Adipose tissue (tissue), 3 donors: ENCODE results near the gene MAPK10. TPM values are rescaled to one million over a fixed set of nuclear protein-coding genes. Genes with fewer than 3 reads are reported as not detected.
"Not testable (repeated sequence)": the region's sequence is repeated elsewhere in the genome, so short reads cannot be mapped to it uniquely, and the experiment has no call there.

ENCODE experiments used
- H3K27ac ChIP-seq: one replicate; pipeline ENCODE4 v1.5.1; 2013; ENCODE audit warnings: low read depth, low read length
- WGBS, 3 donors: extraction: QIAGEN DNeasy Blood & Tissue Kit; methylation state at CpG; one replicate each; pipeline ENCODE4 v1.1.7; 2013; 5-methylcytosine and 5-hydroxymethylcytosine counted together
- polyA plus RNA-seq, 3 donors: library from polyadenylated mRNA; stranded (reverse); fragments of 200-250 nt; gene quantifications; one replicate each; pipeline ENCODE4 v1.2.3, GENCODE V29; 2013
- donor health status: healthy with polysubstance abuse.
- donor health status: Bipolar disorder and iron deficiency.
- donor health status: healthy.

MAPK10 gene
- polyA plus RNA-seq, 3 donors: 3.8 to 37.8 (median 34.9) TPM

DNA sequence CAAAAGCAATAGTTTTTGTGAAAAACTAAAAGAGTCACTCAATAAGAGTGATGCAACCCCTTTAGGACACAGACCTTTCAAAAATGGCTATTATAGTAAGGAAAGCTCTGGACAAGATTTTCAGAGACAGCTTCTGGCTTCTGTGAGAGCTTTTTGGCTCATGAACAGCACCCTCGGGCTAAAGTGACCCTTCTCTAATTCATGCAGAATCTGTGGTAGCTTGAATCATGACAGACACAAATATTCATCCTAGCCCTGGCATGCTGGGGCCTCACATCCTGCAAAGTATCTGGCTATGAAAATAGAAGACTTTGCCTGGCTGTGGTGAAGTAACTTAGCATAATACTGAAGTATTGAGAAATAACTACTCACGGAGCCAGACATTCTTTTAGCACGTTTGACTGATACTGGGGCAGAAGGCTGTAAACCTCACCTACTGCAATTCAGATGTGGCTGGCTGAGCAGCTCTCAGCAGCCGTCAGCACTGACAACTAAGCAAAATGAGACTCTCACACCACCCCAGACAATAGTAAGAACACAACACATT is 327.3 kb downstream of the MAPK10 start:
- H3K27ac ChIP-seq: no peak overlapping the region
- WGBS, 3 donors: 10 to 44% (median 11%) methylated on average over 4 of the region's 4 CpGs

GRCh38 chr4:86031927-86032326 is 327.9 kb downstream of the MAPK10 start:
- H3K27ac ChIP-seq: no peak overlapping the region
- 84 to 92% (median 91%) methylated on average over 3 of the region's 3 CpGs for WGBS, 3 donors

GRCh38 chr4:86026720-86027119 is 333.1 kb downstream of the MAPK10 start:
- no peak overlapping the region for H3K27ac ChIP-seq
- WGBS, 3 donors: 81 to 92% (median 91%) methylated on average over 8 of the region's 8 CpGs

DNA sequence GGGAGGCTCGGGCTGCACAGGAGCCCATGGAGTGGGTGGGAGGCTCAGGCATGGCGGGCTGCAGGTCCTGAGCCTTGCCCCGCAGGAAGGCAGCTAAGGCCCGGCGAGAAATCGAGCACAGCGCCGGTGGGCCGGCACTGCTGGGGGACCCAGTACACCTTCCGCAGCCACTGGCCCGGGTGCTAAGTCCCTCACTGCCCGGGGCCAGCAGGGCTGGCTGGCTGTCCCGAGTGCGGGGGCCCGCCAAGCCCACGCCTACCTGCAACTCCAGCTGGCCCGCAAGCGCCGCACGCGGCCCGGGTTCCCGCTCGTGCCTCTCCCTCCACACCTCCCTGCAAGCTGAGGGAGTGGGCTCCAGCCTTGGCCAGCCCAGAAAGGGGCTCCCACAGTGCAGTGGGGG is 338.2 kb downstream of the MAPK10 start:
- 96 to 98% (median 97%) methylated on average over 10 to 24 of the region's 24 CpGs for WGBS, 3 donors
- not testable (repeated sequence) for H3K27ac ChIP-seq

DNA sequence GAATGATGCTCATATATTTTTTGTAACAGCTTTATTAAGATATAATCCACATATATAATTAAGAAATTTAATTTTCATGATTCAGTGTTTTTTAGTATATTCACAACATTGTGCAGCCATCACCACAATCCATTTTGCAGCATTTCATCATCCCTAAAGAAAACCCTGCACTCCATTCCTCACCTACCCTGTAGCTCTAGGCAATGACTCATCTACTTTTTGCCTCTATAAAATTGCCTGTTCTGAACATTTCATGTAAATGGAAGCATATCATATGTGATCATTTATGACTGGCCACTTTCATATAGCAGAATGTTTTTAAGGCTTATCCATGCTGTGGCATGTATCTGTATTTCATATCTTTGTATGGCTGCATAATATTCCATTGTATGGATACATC is 339.9 kb downstream of the MAPK10 start:
- no peak overlapping the region for H3K27ac ChIP-seq

DNA sequence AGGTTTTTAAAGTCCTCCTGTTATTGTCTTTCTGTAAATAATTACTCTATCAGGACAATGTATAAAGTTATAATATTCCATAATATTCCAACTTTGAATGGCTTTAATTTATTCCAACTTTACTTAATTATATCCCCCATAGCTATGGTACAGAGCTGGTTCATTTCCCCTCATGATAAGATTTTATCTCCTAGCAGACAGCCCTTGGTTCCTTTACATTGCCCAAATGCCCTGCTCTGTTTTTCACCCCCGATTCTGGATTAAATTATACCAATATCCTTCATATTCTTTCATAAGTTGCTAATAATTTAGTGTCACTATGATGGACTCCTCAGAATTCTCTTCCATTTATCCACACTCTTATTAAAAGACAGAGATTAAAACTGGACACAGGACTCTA is 340.5 kb downstream of the MAPK10 start:
- H3K27ac ChIP-seq: no peak overlapping the region
- WGBS, 3 donors: 86 to 95% (median 92%) methylated on average over 1 of the region's 1 CpG

DNA sequence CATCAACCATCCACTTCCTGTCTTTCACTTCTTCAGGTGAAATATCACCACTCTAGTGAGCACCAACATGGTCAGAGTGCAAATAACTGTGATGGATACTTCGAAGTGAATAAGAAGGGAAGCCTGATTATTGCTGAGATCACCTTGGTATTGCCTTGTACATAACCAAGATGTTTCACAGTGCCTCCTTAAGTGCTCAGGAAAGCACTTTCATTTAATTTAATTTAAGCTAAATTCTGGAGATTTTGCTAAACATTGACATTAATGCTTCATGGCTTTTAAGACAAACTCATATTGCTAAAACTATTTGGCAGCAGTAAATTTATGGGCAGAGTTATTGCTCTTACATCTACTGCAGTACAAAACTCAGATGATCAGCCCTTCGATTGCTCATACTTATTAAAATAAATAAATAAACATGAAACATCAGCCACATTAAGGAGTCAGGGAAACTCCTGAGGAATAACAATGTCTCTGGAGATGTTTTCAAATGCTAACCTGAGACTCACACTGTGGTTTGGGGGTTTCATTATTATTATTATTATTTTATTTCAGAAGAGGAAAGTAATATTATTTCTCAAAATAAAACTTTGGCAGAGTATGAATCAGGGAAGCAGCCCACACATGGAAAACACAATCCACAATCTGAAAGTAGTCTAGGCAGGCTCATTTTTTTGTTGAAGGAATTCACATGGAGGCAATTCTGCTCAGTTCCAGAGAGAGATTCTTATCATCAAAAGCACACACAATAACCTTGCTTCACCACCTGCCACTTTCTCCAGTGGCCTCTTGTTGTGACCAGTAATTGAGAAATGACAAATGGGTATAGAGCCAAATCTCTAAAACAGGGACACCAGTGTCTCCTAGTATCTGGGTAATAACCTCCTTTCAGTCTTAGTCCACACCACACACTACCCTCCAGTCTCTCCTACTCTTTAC is 344.2 kb downstream of the MAPK10 start:
- no peak overlapping the region for H3K27ac ChIP-seq
- 78 to 87% (median 84%) methylated on average over 2 of the region's 2 CpGs for WGBS, 3 donors

- WGBS, 3 donors: 56 to 81% (median 66%) methylated on average over 5 of the region's 5 CpGs
These were observed 345.3 kb downstream of the MAPK10 start for GRCh38 chr4:86014599-86014998.

GRCh38 chr4:86013621-86014020 is 346.2 kb downstream of the MAPK10 start:
- no peak overlapping the region for H3K27ac ChIP-seq
- WGBS, 3 donors: 62 to 69% (median 65%) methylated on average over 4 of the region's 4 CpGs

More at GRCh38 chr4:86014599-86014998, 345.3 kb downstream of the MAPK10 start:
- no peak overlapping the region for H3K27ac ChIP-seq

DNA sequence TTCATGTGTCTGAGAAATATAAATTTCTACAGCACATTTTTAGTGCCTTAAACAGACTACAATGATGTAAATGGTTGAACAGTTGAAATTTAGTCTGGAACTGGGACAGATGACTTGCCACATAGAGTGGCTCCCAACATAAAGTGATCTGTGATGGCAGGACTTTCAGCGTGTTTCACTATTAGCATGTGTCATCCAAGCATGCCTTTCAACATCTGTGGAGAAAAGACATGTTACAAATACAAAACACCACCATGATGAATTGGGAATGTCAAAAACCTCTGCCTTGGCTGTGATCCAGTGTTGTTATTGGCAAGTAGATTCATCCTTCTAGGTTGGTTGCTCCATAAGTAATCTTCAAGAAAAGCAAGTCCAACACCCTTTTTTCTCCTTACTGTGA is 348.7 kb downstream of the MAPK10 start:
- WGBS, 3 donors: 62 to 77% (median 66%) methylated on average over 1 of the region's 1 CpG
- H3K27ac ChIP-seq: no peak overlapping the region

DNA sequence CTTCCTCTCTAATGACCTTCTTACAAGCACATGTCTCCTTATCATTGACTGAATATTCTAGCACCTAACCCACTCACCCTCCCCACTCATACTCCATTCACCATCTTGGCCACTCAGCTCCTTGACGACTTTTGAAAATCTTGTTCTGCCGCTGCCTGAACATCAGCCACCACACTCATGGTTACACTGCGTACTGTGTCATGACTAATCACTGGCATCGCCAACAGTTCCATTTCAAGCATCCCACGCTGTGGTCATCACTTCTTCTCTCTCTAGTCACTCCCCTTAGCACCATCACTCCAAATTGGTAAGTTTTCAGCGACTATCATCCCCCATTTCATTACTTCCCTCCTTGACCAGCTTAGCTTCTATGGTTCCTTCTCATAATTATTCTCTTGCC is 352.8 kb downstream of the MAPK10 start:
- H3K27ac ChIP-seq: no peak overlapping the region
- 95 to 98% (median 98%) methylated on average over 6 of the region's 6 CpGs for WGBS, 3 donors

DNA sequence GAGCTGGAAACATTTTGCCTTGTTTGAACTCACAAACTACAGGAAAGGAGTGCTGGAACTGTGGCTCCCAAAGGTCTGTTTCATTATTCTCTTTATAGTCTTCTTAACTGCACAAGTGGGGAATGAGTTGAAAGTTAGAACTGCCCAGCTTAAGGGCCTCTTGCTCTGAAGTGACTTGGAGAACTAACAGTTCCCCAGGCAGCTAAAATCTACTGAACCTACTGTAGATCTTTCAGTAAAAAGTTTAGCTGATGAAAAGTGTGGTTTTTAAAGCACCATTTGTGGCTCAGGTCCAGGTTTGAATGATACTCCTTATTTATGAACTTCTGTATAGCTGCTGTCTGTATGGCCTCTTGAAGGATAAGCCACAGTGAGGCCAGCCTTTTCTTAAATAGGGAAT is 353.8 kb downstream of the MAPK10 start:
- H3K27ac ChIP-seq: no peak overlapping the region

DNA sequence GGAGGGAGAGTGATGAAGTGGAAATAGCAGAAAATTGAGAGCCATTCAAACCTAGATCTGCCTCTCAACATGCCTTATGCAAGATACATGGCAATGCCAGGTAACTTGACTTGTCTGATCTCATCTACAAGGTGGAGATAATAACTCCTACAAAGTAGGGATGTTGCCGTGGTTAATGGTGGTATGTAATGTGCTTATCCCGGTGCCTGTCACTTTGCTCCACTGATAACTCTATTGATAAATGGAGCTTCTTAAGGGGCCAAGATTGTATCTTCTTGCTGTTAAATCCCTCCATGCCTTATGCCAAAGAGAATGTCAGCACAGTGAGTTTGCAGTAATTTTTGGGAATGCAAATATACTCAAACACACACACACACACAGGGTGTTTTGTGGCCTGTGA is 355.8 kb downstream of the MAPK10 start:
- H3K27ac ChIP-seq: no peak overlapping the region
- 73 to 83% (median 81%) methylated on average over 2 of the region's 2 CpGs for WGBS, 3 donors

DNA sequence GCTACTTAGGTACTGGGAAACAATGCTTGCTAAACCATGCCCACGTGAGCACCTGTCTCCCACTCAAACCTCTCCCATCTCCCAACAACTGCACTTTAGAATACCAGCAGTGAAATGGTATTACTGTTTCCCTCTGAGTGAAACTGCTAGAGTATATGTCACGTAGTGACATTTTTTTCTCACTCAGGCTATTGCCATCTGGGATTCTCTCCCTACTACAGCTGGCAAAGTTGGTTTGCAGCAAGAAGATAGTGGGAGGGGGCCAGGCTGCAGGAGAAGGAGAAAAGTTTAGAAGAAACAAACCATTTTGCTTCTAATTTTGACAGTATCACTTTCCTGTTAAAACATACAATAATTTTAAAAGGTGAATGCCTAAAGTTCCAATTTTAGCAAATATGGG is 358.3 kb downstream of the MAPK10 start:
- WGBS, 3 donors: 85 to 93% (median 91%) methylated on average over 2 of the region's 2 CpGs
- no peak overlapping the region for H3K27ac ChIP-seq

GRCh38 chr4:85995361-85995760 is 364.5 kb downstream of the MAPK10 start:
- 85 to 91% (median 86%) methylated on average over 6 of the region's 6 CpGs for whole genome bisulfite sequencing, 3 donors
- no peak overlapping the region for H3K27ac ChIP-seq

DNA sequence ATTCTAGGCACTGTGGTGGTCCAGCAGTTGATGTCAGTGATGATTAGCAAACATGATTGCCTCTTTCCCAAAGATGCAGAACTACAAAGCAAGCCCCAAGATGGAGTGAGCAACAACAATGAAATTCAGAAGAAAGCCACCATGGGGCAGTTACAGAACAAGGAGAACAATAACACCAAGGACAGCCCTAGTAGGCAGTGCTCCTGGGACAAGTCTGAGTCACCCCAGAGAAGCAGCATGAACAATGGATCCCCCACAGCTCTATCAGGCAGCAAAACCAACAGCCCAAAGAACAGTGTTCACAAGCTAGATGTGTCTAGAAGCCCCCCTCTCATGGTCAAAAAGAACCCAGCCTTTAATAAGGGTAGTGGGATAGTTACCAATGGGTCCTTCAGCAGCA is 365.3 kb downstream of the MAPK10 start:
- H3K27ac ChIP-seq: no peak overlapping the region

DNA sequence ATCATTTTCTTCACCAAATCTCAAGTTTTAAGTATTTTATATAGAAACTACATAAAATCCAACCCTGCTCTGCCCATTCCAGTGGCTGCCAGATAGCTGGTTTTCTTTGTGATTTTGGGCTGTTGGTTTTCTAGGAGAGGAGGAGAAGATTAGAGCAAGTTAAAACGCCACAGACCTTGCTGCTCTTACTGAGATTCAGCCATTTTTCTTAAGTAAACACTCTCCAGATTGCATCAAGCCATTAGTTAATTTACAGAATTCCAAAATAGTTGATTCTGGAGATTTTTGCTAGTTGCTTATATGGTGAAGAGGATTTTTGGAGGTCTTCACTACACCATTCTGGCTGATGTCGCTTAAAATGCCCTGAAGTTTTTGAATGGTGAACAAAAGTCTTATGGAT is 366.2 kb downstream of the MAPK10 start:
- WGBS, 3 donors: 90 to 94% (median 90%) methylated on average over 2 of the region's 2 CpGs
- no peak overlapping the region for H3K27ac ChIP-seq

DNA sequence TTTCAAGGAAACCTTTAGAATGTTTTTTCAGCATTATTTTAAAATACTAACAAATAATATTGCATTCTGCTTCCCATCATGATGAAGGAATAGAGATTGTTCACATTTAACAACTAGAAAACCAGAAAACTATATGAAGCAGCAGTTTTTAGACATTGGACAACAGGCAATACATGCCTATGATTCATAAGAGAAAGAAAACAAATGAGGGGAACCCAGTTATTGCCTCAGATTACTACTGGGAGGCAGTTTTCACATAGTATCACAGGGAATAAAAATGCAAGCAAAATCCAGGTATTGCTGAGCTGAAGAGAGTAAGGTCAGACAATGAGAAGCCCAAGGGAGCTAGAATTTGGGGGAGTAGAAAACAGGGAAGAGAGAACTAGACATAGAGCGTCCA is 373.6 kb downstream of the MAPK10 start:
- H3K27ac ChIP-seq: no peak overlapping the region
- WGBS, 3 donors: 96 to 97% (median 96%) methylated on average over 1 of the region's 1 CpG

DNA sequence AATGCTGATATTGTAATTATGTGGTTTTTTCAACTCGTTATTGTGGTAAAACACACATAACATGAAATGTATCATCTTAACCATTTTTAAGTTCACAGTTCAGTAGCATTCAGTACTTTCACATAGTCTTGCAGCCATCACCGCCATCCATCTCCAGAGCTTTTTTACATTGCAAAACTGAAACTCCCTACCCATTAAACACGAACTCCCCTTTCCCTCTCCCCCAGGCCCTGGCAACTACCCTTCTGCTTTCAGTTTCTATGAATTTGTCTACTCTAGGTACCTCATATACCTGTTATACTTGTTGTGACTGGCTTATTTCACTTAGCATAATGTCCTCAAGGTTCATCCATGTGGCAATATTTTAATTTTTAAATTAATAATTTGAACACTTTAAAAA is 380.6 kb downstream of the MAPK10 start:
- WGBS, 3 donors: 77 to 85% (median 78%) methylated on average over 3 of the region's 3 CpGs
- H3K27ac ChIP-seq: no peak overlapping the region

DNA sequence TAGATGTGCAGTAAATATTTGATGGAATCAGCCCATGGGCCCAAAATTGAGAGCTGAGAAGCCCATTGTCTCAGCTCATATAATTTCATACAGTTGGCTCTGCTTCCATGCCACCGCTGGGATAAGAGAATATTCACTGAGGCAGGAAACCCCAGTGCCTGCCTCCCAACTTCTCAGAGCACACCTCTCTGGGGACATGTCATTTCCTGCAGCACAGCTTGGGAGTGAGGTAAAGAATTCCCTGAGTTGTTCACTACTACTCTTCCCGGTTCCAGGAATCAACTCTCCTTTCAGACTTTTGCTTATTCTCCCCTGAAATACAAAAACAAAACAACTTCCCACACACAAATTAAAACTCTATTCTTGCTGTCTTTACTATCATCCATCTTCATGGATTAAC is 389.3 kb downstream of the MAPK10 start:
- no peak overlapping the region for H3K27ac ChIP-seq
- 48 to 71% (median 59%) methylated on average over 2 of the region's 2 CpGs for WGBS, 3 donors
